ENCODE results near the gene DOCK1. TPM values are rescaled to one million over a fixed set of nuclear protein-coding genes. Genes with fewer than 3 reads are reported as not detected.
"Not testable (repeated sequence)": the region's sequence is repeated elsewhere in the genome, so short reads cannot be mapped to it uniquely, and the experiment has no call there.

Gene DOCK1
- total RNA-seq, 2 experiments from 2014 or later = 0.14 to 0.18 TPM

- TF ChIP-seq CTCF (IDR thresholded peaks at IDR 0.05) = no peak
- Mint-ChIP-seq H3K27ac (no peak overlapping the region), H3K36me3 (ENCODE audit: low read depth) (no peaks in the 10 kb centered on the region), H3K4me1 (ENCODE audit: low read depth) (no peaks in the 10 kb centered on the region), H3K9me3 (peaks cover 9% of the 10 kb centered on the region), H3K27me3 (peaks cover 1% of the 10 kb centered on the region), H3K4me3 (no peak overlapping the region)
- no peak for DNase-seq
- intact Hi-C loops (cut with micrococcal nuclease) = no loop called here
- ChIA-PET CTCF (no interaction called here), POLR2A (no interaction called here)
- no peak for ATAC-seq
Measured at GRCh38 chr10:126880926-126881325, 24.3 kb upstream of the DOCK1 start.

- H3K27me3 Mint-ChIP-seq; H3K4me3 Mint-ChIP-seq; DNase-seq; H3K36me3 Mint-ChIP-seq (ENCODE audit: low read depth); H3K9me3 Mint-ChIP-seq; POLR2A ChIA-PET; H3K27ac Mint-ChIP-seq; intact Hi-C loops (cut with micrococcal nuclease); ATAC-seq; CTCF ChIA-PET; H3K4me1 Mint-ChIP-seq (ENCODE audit: low read depth): not testable (repeated sequence)
Measured at GRCh38 chr10:126882055-126882454, 23.2 kb upstream of the DOCK1 start.

- H3K27ac Mint-ChIP-seq; H3K4me1 Mint-ChIP-seq (ENCODE audit: low read depth); H3K36me3 Mint-ChIP-seq (ENCODE audit: low read depth); intact Hi-C loops (cut with micrococcal nuclease); POLR2A ChIA-PET; DNase-seq; ATAC-seq; H3K27me3 Mint-ChIP-seq; H3K4me3 Mint-ChIP-seq; H3K9me3 Mint-ChIP-seq; CTCF ChIA-PET: not testable (repeated sequence)
Measured at GRCh38 chr10:126888436-126888835, 16.8 kb upstream of the DOCK1 start.

GRCh38 chr10:126889421-126889820, 15.8 kb upstream of the DOCK1 start:
- Mint-ChIP-seq H3K4me3 (no peak overlapping the region), H3K9me3 (peaks cover 5% of the 10 kb centered on the region), H3K27me3 (no peaks in the 10 kb centered on the region), H3K36me3 (ENCODE audit: low read depth) (no peaks in the 10 kb centered on the region), H3K27ac (no peak overlapping the region), H3K4me1 (ENCODE audit: low read depth) (no peaks in the 10 kb centered on the region)
- intact Hi-C loops (cut with micrococcal nuclease) = no loop called here
- CTCF ChIA-PET = interaction anchor here (0.9 kb wide), 1 partner anchor 18 kb away, joined by 3 read pairs; no protein-coding TSS in a partner anchor
- ATAC-seq = no peak
- no peak for DNase-seq
- TF ChIP-seq CTCF (IDR thresholded peaks at IDR 0.05) = no peak
- POLR2A ChIA-PET = no interaction called here

GRCh38 chr10:126890797-126891196, 14.4 kb upstream of the DOCK1 start:
- H3K36me3 Mint-ChIP-seq (ENCODE audit: low read depth); intact Hi-C loops (cut with micrococcal nuclease); POLR2A ChIA-PET; DNase-seq; H3K27ac Mint-ChIP-seq; H3K4me1 Mint-ChIP-seq (ENCODE audit: low read depth); CTCF ChIA-PET; H3K4me3 Mint-ChIP-seq; ATAC-seq; H3K27me3 Mint-ChIP-seq; H3K9me3 Mint-ChIP-seq: not testable (repeated sequence)

GRCh38 chr10:126892226-126893175, 12.7 kb upstream of the DOCK1 start:
- H3K4me3 Mint-ChIP-seq = no peak overlapping the region
- H3K4me1 Mint-ChIP-seq (ENCODE audit: low read depth) = no peaks in the 10 kb centered on the region
- ATAC-seq (no peak), DNase-seq (no peak)
- ChIA-PET POLR2A (no interaction called here), CTCF (no interaction called here)
- intact Hi-C loops (cut with micrococcal nuclease) = no loop called here
- no peak for TF ChIP-seq CTCF (IDR thresholded peaks at IDR 0.05)
- no peaks in the 10 kb centered on the region for H3K36me3 Mint-ChIP-seq (ENCODE audit: low read depth)
- H3K9me3 Mint-ChIP-seq = peaks cover 5% of the 10 kb centered on the region
- H3K27me3 Mint-ChIP-seq = no peaks in the 10 kb centered on the region
- no peak overlapping the region for H3K27ac Mint-ChIP-seq
